ENCODE results near the gene DCAF8. TPM values are rescaled to one million over a fixed set of nuclear protein-coding genes. Genes with fewer than 3 reads are reported as not detected.

DCAF8 gene
- total and polyA plus RNA-seq, 2 of the 4 experiments (the other 2 are of a cell fraction) = 83.3 to 83.8 TPM

- POLR2A ChIA-PET (ENCODE audit: unreplicated experiment) = interaction anchor here (0.6 kb wide), 1 partner anchor 106 kb away, joined by 3 read pairs; no protein-coding TSS in a partner anchor
- Histone ChIP-seq H3K18ac (ENCODE audit: low read depth, low read length) (no peak overlapping the region), H4K20me1 (ENCODE audit: insufficient read depth, low read length) (peaks cover 20% of the 10 kb centered on the region), H3K23ac (ENCODE audit: low read depth, low read length) (no peak overlapping the region), H3K56ac (ENCODE audit: extremely low read depth, insufficient read depth, low read length) (no peak overlapping the region), H2AFZ (replicated peaks; ENCODE audit: low read length, poor library complexity) (no peak overlapping the region), H2BK15ac (ENCODE audit: low read depth, low read length) (no peak overlapping the region), H3K9ac (ENCODE audit: low read depth, low read length) (no peak overlapping the region), H3K4me1 (ENCODE audit: control insufficient read depth, insufficient read depth, low read length) (peaks cover 2% of the 10 kb centered on the region; the same call in 1 of the 2 replicates), H2AK9ac (replicated peaks; ENCODE audit: low read depth, low read length, poor library complexity) (no peak overlapping the region), H2BK120ac (ENCODE audit: low read depth, low read length) (no peak overlapping the region), H2BK5ac (ENCODE audit: low read depth, low read length, poor library complexity, severe bottlenecking) (no peak overlapping the region), H3K79me1 (ENCODE audit: low read depth in 1 of 2, low read length in 2 of 2) (peaks cover 25 to 51% of the 10 kb centered on the region in 2 experiments), H3K27ac (ENCODE audit: insufficient read depth, low read length) (no peak overlapping the region), H3K27me3 (ENCODE audit: control insufficient read depth, insufficient read depth, low read length) (no peaks in the 10 kb centered on the region), H4K5ac (ENCODE audit: low read depth, low read length) (no peak overlapping the region), H3K9me1 (ENCODE audit: insufficient read depth, low read length) (no peaks in the 10 kb centered on the region), H2AK5ac (ENCODE audit: low read depth, low read length) (no peak overlapping the region), H3K4me3 (ENCODE audit: insufficient read depth, low read depth, low read length) (no peak overlapping the region), H4K91ac (ENCODE audit: insufficient read depth, low read depth, low read length) (no peak overlapping the region), H3K9me3 (ENCODE audit: control insufficient read depth, insufficient read depth, low read length) (no peaks in the 10 kb centered on the region), H2BK20ac (ENCODE audit: low read depth, low read length) (no peak overlapping the region), H3K14ac (replicated peaks; ENCODE audit: low read depth, low read length) (no peak overlapping the region), H3K4me2 (ENCODE audit: low read depth, low read length) (no peak overlapping the region), H3K4ac (ENCODE audit: low read depth, low read length) (no peak overlapping the region), H4K8ac (ENCODE audit: low read depth in 2 of 2, low read length in 2 of 2) (no peak overlapping the region), H3K36me3 (ENCODE audit: control insufficient read depth, insufficient read depth, low read length) (peaks cover 18% of the 10 kb centered on the region)
- in situ Hi-C loops (cut with MboI; ENCODE audit: low sequenced_read_pairs) (no loop called here), dilution Hi-C loops (cut with HindIII; ENCODE audit: low sequenced_read_pairs, unreplicated experiment) (no loop called here), intact Hi-C loops (cut with micrococcal nuclease) (loop anchor here (5.0 kb wide), 1 partner anchor 93 kb away; no protein-coding TSS in a partner anchor)
- ATAC-seq (ENCODE audit: low read depth) = no peak
- TF ChIP-seq CEBPB (IDR thresholded peaks at IDR 0.05; ENCODE audit: low read depth, low read length) = no peak
- TF ChIP-seq BHLHE40 (IDR thresholded peaks at IDR 0.05; ENCODE audit: low read depth, low read length) = no peak
- WGBS, 2 experiments (ENCODE audit: extremely low coverage in 2 of 2, insufficient read length in 1 of 2) = no CpG with 5 or more reads among the region's 1 CpG
- CTCF ChIA-PET = interaction anchor here (1.0 to 1.7 kb wide), 5 partner anchors 17 to 143 kb away, joined by 3 to 5 read pairs (median 4); no protein-coding TSS in a partner anchor
- no peak for DNase-seq
- BruUV-seq (replicated peaks) = no TSS peak
Observed at GRCh38 chr1:160244209-160244608, 18.1 kb downstream of the DCAF8 start.

All from IMR-90 (cell line).